PC-9 (cell line): ENCODE measurements around the gene TAS2R40. TPM values are rescaled to one million over a fixed set of nuclear protein-coding genes. Genes with fewer than 3 reads are reported as not detected.

Source experiments
- BruUV-seq: library from RNA; stranded (reverse); fragments of 400-500 nt; replicated peaks from 2 replicates; lab custom pipeline; 2021; lab: Mats Ljungman, UMichigan
- CTCF ChIA-PET: fragments of 300-600 bp; sonication (Branson Sonifier 250); formaldehyde crosslinking; loops from one replicate; lab custom pipeline; 2022; ENCODE audit warnings: antibody characterized with exemption; lab: Charles Lee
- POLR2A ChIA-PET: fragments of 300-600 bp; sonication (Branson Sonifier 250); formaldehyde crosslinking; loops from one replicate; lab custom pipeline; 2022; ENCODE audit warnings: antibody characterized with exemption; ENCODE audit not compliant: unreplicated experiment; lab: Charles Lee
- DNase-seq, 2 experiments: peaks; one replicate each; pipeline versions ENCODE4 v3.0.0 to v3.0.0-alpha.2; 2015 to 2022; ENCODE audit warnings: mixed read lengths in 1 of 2
- H2AFZ ChIP-seq: fragments of 200-600 bp; sonication (generic); 2 replicates; pipeline ENCODE4 v1.8.1; 2017; ENCODE audit warnings: antibody characterized with exemption
- H3F3A ChIP-seq: fragments of 200-600 bp; sonication (generic); 2 replicates; pipeline ENCODE4 v1.8.1; 2017; ENCODE audit warnings: antibody characterized with exemption, mild to moderate bottlenecking, low read depth; ENCODE audit not compliant: insufficient read depth
- H3K27ac ChIP-seq: fragments of 200-600 bp; sonication (generic); 2 replicates; pipeline ENCODE4 v1.6.1; 2016; ENCODE audit warnings: mixed run types
- H3K27me3 ChIP-seq: fragments of 200-600 bp; sonication (generic); 2 replicates; pipeline ENCODE4 v1.6.1; 2016; ENCODE audit warnings: low read depth, mixed run types; ENCODE audit not compliant: insufficient read depth
- H3K36me3 ChIP-seq: fragments of 200-600 bp; sonication (generic); 2 replicates; pipeline ENCODE4 v1.6.1; 2016; ENCODE audit warnings: low read depth, mixed run types
- H3K4me1 ChIP-seq: fragments of 200-600 bp; sonication (generic); replicated peaks from 2 replicates; pipeline ENCODE4 v1.6.1; 2016; ENCODE audit warnings: mixed run types; ENCODE audit not compliant: insufficient read depth
- H3K4me2 ChIP-seq: fragments of 200-600 bp; sonication (generic); 2 replicates; pipeline ENCODE4 v1.6.1; 2017; ENCODE audit warnings: mixed run types
- H3K4me3 ChIP-seq: fragments of 200-600 bp; sonication (generic); 2 replicates; pipeline ENCODE4 v1.6.1; 2016; ENCODE audit warnings: mixed run types
- H3K79me2 ChIP-seq: fragments of 200-600 bp; sonication (generic); 2 replicates; pipeline ENCODE4 v1.6.1; 2017; ENCODE audit warnings: low read depth, mixed run types
- H3K9me2 ChIP-seq: fragments of 200-600 bp; sonication (generic); 2 replicates; pipeline ENCODE4 v1.8.1; 2017; ENCODE audit warnings: mild to moderate bottlenecking; ENCODE audit not compliant: insufficient read depth
- H3K9me3 ChIP-seq: fragments of 200-600 bp; sonication (generic); 2 replicates; pipeline ENCODE4 v1.8.1; 2016; ENCODE audit warnings: low read depth; ENCODE audit not compliant: insufficient read depth
- H4K20me1 ChIP-seq: fragments of 200-600 bp; sonication (generic); 2 replicates; pipeline ENCODE4 v1.8.1; 2017; ENCODE audit not compliant: insufficient read depth
- EZH2 ChIP-seq: fragments of 200-600 bp; sonication (generic); IDR thresholded peaks from 2 replicates; pipeline ENCODE4 v1.8.0; 2017; ENCODE audit warnings: antibody characterized with exemption, low read depth
- intact Hi-C: fragments of 100-400 bp; cut with micrococcal nuclease; formaldehyde crosslinking; loops from one replicate; pipeline ENCODE4 v1.10.0; 2022; ENCODE audit not compliant: unreplicated experiment
- total RNA-seq: library from RNA; stranded (reverse); gene quantifications from 2 replicates; pipeline ENCODE4 v1.2.3, GENCODE V29; 2021
- TF ChIP-seq, protein P1 (sequence below): fragments of 200-600 bp; sonication (generic); conservative IDR thresholded peaks from 2 replicates; pipeline ENCODE4 v1.6.1; 2017; ENCODE audit warnings: mixed run types, antibody characterized with exemption, mild to moderate bottlenecking, moderate library complexity

Gene TAS2R40
- total RNA-seq, 1 experiment from 2014 or later: not detected

DNA sequence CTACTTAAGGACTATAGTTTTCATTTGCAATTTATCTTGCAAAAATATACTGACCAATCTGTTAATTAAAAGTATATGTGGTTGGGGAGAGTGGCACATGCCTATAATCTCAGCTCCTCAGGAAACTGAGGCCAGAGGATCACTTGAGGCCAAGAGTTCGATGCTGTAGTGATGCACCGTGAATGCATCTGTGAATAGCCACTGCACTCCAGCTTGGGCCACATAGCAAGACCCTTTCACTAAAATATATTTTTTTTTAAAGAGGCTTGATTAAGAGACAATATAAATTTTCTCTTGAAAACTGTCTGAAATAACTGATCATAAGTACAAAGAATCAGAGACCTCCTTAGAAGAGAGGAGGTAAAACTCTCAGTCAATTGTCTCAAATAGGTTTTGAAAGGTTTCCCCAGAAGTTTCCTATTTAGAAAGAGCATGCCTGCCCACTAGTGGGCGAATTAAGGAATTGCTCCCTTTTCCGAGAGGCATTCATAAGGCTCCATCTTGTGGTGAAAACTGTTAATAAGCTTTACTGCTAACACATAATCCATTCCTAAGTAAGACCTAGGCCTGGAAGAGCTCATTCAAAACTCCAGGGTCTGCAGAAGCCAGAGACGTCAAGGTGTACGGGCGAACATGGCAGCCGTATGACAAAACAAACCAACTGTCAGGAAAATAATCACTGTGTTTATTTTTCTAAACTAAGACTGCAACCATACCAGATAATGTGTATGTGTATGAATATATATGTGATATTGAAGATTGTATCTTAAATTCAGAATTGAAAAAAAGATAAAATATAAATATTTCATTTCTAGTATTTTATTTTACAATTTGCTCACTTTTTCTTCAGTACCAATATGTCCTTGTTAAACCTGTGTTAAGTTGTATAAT lies 6.8 kb upstream of the TAS2R40 start:
- Histone ChIP-seq H3K9me3 (no peaks in the 10 kb centered on the region), H3K36me3 (no peaks in the 10 kb centered on the region), H3K4me2 (no peak overlapping the region), H2AFZ (no peak overlapping the region), H3K27me3 (no peaks in the 10 kb centered on the region), H3K4me1 (no peaks in the 10 kb centered on the region), H3K9me2 (no peaks in the 10 kb centered on the region), H3F3A (no peaks in the 10 kb centered on the region), H4K20me1 (no peaks in the 10 kb centered on the region), H3K27ac (no peak overlapping the region), H3K79me2 (no peaks in the 10 kb centered on the region), H3K4me3 (no peak overlapping the region)
- intact Hi-C loops: loop anchor here (1.0 to 10.0 kb wide), 16 partner anchors 43 to 892 kb away; partner anchors contain the start of gene EPHA1
- POLR2A ChIA-PET: interaction anchor here (0.5 to 0.7 kb wide), 3 partner anchors 204 to 415 kb away, joined by 3 to 6 read pairs (median 6); no protein-coding TSS in a partner anchor
- CTCF ChIA-PET: interaction anchor here (0.6 to 4.3 kb wide), 27 partner anchors 24 to 891 kb away, joined by 3 to 54 read pairs (median 4); partner anchors contain the start of genes CASP2 and GSTK1
- TF ChIP-seq, protein P1, sequence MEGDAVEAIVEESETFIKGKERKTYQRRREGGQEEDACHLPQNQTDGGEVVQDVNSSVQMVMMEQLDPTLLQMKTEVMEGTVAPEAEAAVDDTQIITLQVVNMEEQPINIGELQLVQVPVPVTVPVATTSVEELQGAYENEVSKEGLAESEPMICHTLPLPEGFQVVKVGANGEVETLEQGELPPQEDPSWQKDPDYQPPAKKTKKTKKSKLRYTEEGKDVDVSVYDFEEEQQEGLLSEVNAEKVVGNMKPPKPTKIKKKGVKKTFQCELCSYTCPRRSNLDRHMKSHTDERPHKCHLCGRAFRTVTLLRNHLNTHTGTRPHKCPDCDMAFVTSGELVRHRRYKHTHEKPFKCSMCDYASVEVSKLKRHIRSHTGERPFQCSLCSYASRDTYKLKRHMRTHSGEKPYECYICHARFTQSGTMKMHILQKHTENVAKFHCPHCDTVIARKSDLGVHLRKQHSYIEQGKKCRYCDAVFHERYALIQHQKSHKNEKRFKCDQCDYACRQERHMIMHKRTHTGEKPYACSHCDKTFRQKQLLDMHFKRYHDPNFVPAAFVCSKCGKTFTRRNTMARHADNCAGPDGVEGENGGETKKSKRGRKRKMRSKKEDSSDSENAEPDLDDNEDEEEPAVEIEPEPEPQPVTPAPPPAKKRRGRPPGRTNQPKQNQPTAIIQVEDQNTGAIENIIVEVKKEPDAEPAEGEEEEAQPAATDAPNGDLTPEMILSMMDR: peak; percentile 100
- no peak for TF ChIP-seq EZH2
- DNase-seq: peak; percentile 61 to 76
- BruUV-seq: no TSS peak

DNA sequence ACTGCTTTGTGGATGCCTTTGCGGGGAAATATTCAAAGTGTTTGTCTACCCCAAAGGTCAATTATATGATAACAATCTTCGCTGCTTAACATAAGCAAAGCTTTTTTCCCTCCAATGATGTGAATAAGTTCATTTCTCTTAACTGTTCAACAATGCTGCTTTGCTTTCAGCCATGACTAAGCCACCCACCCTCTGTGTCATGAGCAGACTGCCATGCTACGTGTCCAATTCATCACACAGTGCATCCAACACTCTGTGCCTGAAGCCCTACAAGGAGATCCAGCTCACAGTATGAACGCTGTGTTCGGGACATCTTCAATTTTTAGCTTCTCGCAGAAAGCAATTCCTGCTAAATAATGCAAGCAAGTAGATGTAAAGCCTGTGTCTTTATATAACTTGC lies 5.7 kb upstream of the TAS2R40 start:
- H3K4me1 ChIP-seq: no peaks in the 10 kb centered on the region
- H3K27me3 ChIP-seq: no peaks in the 10 kb centered on the region
- no TSS peak for BruUV-seq
- no peak overlapping the region for H3K4me3 ChIP-seq
- H3K9me3 ChIP-seq: no peaks in the 10 kb centered on the region
- no peaks in the 10 kb centered on the region for H3K9me2 ChIP-seq
- H3K4me2 ChIP-seq: no peak overlapping the region
- ChIA-PET POLR2A (no interaction called here), CTCF (interaction anchor here (1.5 to 4.3 kb wide), 2 partner anchors 209 to 215 kb away, joined by 9 to 54 read pairs; no protein-coding TSS in a partner anchor)
- DNase-seq: no peak
- H3F3A ChIP-seq: no peaks in the 10 kb centered on the region
- no peak overlapping the region for H2AFZ ChIP-seq
- intact Hi-C loops: loop anchor here (5.0 to 10.0 kb wide), 4 partner anchors 44 to 731 kb away; partner anchors contain the start of gene EPHA1
- no peaks in the 10 kb centered on the region for H3K79me2 ChIP-seq
- H4K20me1 ChIP-seq: no peaks in the 10 kb centered on the region
- H3K36me3 ChIP-seq: no peaks in the 10 kb centered on the region
- H3K27ac ChIP-seq: no peak overlapping the region
- no peak for TF ChIP-seq EZH2
- TF ChIP-seq, protein P1: no peak

DNA sequence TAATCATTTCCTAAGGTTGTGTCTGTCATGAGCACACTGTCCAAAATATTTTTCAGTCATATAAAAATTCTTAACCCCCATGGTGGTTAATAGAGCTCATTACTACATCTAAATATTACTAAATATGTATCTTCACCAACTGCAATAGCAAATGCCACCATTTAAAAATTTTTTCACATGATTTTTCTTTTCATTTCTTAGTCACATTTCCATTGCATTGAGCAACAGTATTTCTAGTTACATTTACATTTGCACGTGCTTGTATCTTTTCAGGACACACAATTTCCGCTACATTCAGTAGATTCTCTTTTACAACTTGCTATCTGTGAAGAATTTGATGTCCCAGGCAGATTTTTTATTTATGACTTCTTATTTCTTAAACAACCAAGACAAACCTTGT lies 5.2 kb upstream of the TAS2R40 start:
- no peak for DNase-seq
- no peaks in the 10 kb centered on the region for H3K9me2 ChIP-seq
- H3K9me3 ChIP-seq: no peaks in the 10 kb centered on the region
- no TSS peak for BruUV-seq
- H3K36me3 ChIP-seq: no peaks in the 10 kb centered on the region
- ChIA-PET CTCF (interaction anchor here (4.3 kb wide), 1 partner anchor 209 kb away, joined by 54 read pairs; no protein-coding TSS in a partner anchor), POLR2A (no interaction called here)
- TF ChIP-seq, protein P1: no peak
- no peaks in the 10 kb centered on the region for H3K4me1 ChIP-seq
- no peaks in the 10 kb centered on the region for H3K27me3 ChIP-seq
- H4K20me1 ChIP-seq: no peaks in the 10 kb centered on the region
- no peak overlapping the region for H3K27ac ChIP-seq
- no peak overlapping the region for H2AFZ ChIP-seq
- H3K79me2 ChIP-seq: no peaks in the 10 kb centered on the region
- intact Hi-C loops: loop anchor here (5.0 to 10.0 kb wide), 4 partner anchors 44 to 732 kb away; partner anchors contain the start of gene EPHA1
- no peak overlapping the region for H3K4me2 ChIP-seq
- H3F3A ChIP-seq: no peaks in the 10 kb centered on the region
- no peak overlapping the region for H3K4me3 ChIP-seq
